H1 (cell line): ENCODE results near the gene HSDL2. TPM values are rescaled to one million over a fixed set of nuclear protein-coding genes. Genes with fewer than 3 reads are reported as not detected.

Source experiments
- CTCF ChIA-PET: fragments of 300-600 bp; sonication (Branson Sonifier 250); formaldehyde crosslinking; loops from one replicate; lab custom pipeline; 2021; ENCODE audit not compliant: partially characterized antibody; lab: Charles Lee
- POLR2A ChIA-PET: fragments of 300-600 bp; sonication (Branson Sonifier 250); formaldehyde crosslinking; loops from one replicate; lab custom pipeline; 2021; ENCODE audit warnings: inconsistent platforms; ENCODE audit not compliant: partially characterized antibody; lab: Charles Lee
- DNase-seq, 2 experiments: peaks; one replicate each; pipeline versions ENCODE4 v3.0.0 to v3.0.0-alpha.2; 2010 to 2022; ENCODE audit warnings: low spot score in 2 of 2, low read depth in 1 of 2, mixed read lengths in 1 of 2
- FAIRE-seq: peaks from 2 replicates; lab custom pipeline; 2011; peaks lifted over from hg19 to GRCh38; lab: Jason Lieb, UNC
- H2AFZ ChIP-seq: 2 replicates; pipeline ENCODE4 v1.8.1; 2012; ENCODE audit warnings: low read length, inconsistent platforms
- H2AK5ac ChIP-seq: 2 replicates; pipeline ENCODE4 v1.6.1; 2013; ENCODE audit warnings: low read depth, low read length
- H2BK120ac ChIP-seq: replicated peaks from 2 replicates; pipeline ENCODE3; 2013; ENCODE audit warnings: low read depth, low read length, inconsistent platforms
- H2BK12ac ChIP-seq: 2 replicates; pipeline ENCODE4 v1.6.1; 2013; ENCODE audit warnings: low read depth, low read length
- H2BK15ac ChIP-seq: 2 replicates; pipeline ENCODE4 v1.6.1; 2013; ENCODE audit warnings: low read length
- H2BK20ac ChIP-seq: 2 replicates; pipeline ENCODE4 v1.6.1; 2013; ENCODE audit warnings: low read length
- H2BK5ac ChIP-seq: 2 replicates; pipeline ENCODE4 v1.6.1; 2013; ENCODE audit warnings: low read depth, low read length
- H3K14ac ChIP-seq: 2 replicates; pipeline ENCODE4 v1.6.1; 2013; ENCODE audit warnings: inconsistent platforms; ENCODE audit not compliant: insufficient read length
- H3K18ac ChIP-seq: 2 replicates; pipeline ENCODE4 v1.6.1; 2013; ENCODE audit warnings: low read length; ENCODE audit errors: extremely low read depth
- H3K23ac ChIP-seq: 2 replicates; pipeline ENCODE4 v1.6.1; 2013; ENCODE audit warnings: inconsistent platforms; ENCODE audit not compliant: insufficient read length
- H3K23me2 ChIP-seq: 2 replicates; pipeline ENCODE4 v1.6.1; 2013; ENCODE audit warnings: low read depth, low read length
- H3K27ac ChIP-seq: 2 replicates; pipeline ENCODE4 v1.6.1; 2011; ENCODE audit warnings: low read depth, low read length, inconsistent platforms
- H3K27me3 ChIP-seq, 4 experiments: replicated peaks in 1 of 4; 1 replicate in 1 of 4; 2 replicates in 3 of 4; pipeline versions ENCODE4 v1.6.1 to v1.8.1; 2011 to 2013; ENCODE audit warnings: low read length in 3 of 4, mild to moderate bottlenecking in 3 of 4, inconsistent platforms in 2 of 4, mixed read lengths in 2 of 4, moderate library complexity in 1 of 4; ENCODE audit not compliant: control insufficient read depth in 3 of 4, insufficient read depth in 3 of 4; ENCODE audit errors: extremely low read depth in 1 of 4
- H3K36me3 ChIP-seq, 4 experiments: 2 replicates each; pipeline versions ENCODE4 v1.6.1 to v1.8.1; 2011 to 2013; ENCODE audit warnings: mild to moderate bottlenecking in 4 of 4, low read length in 3 of 4, moderate library complexity in 2 of 4, control low read depth in 1 of 4, inconsistent platforms in 1 of 4; ENCODE audit not compliant: insufficient read depth in 4 of 4, control insufficient read depth in 2 of 4
- H3K4ac ChIP-seq: replicated peaks from 2 replicates; pipeline ENCODE3; 2013; ENCODE audit warnings: low read length, low read depth, mixed read lengths, inconsistent platforms; ENCODE audit not compliant: insufficient read length
- H3K4me1 ChIP-seq, 4 experiments: replicated peaks in 1 of 4; 1 replicate in 1 of 4; 2 replicates in 3 of 4; pipeline versions ENCODE4 v1.6.1 to v1.8.1; 2011 to 2013; ENCODE audit warnings: low read length in 3 of 4, inconsistent platforms in 2 of 4, mixed read lengths in 1 of 4; ENCODE audit not compliant: insufficient read depth in 4 of 4, control insufficient read depth in 3 of 4
- H3K4me2 ChIP-seq, 2 experiments: 2 replicates each; pipeline versions ENCODE4 v1.6.1 to v1.8.1; 2011 to 2013; ENCODE audit warnings: low read depth in 2 of 2, low read length in 2 of 2, control low read depth in 1 of 2, inconsistent platforms in 1 of 2, mild to moderate bottlenecking in 1 of 2; ENCODE audit not compliant: insufficient read depth in 1 of 2
- H3K4me3 ChIP-seq, 4 experiments: fragments of 200-600, 300-600 bp in 1 of 4; sonication (generic), shearing (Covaris generic), sonication (Bioruptor Twin) in 1 of 4; 2 replicates each; pipeline versions ENCODE4 v1.5.1 to v1.8.1; 2011 to 2016; ENCODE audit warnings: low read length in 4 of 4, low read depth in 3 of 4, control low read depth in 2 of 4, inconsistent platforms in 2 of 4, mild to moderate bottlenecking in 2 of 4, mixed read lengths in 1 of 4, moderate library complexity in 1 of 4; ENCODE audit not compliant: insufficient read depth in 2 of 4; ENCODE audit errors: extremely low read depth in 1 of 4
- H3K56ac ChIP-seq: replicated peaks from 2 replicates; pipeline ENCODE3; 2013; ENCODE audit warnings: low read depth, mild to moderate bottlenecking, mixed read lengths, low read length, inconsistent platforms; ENCODE audit not compliant: insufficient read length
- H3K79me1 ChIP-seq: 2 replicates; pipeline ENCODE4 v1.6.1; 2013; ENCODE audit warnings: low read depth, low read length, control low read depth
- H3K79me2 ChIP-seq, 2 experiments: 2 replicates each; pipeline versions ENCODE4 v1.6.1 to v1.8.1; 2012 to 2013; ENCODE audit warnings: low read length in 2 of 2, mild to moderate bottlenecking in 2 of 2, inconsistent platforms in 1 of 2; ENCODE audit not compliant: insufficient read depth in 2 of 2, control insufficient read depth in 1 of 2
- H3K9ac ChIP-seq, 4 experiments: replicated peaks in 1 of 4; 1 replicate in 1 of 4; 2 replicates in 3 of 4; pipeline versions ENCODE4 v1.6.1 to v1.8.1; 2011 to 2013; ENCODE audit warnings: low read depth in 3 of 4, low read length in 3 of 4, control low read depth in 2 of 4, mild to moderate bottlenecking in 2 of 4, moderate library complexity in 2 of 4, inconsistent platforms in 1 of 4; ENCODE audit errors: extremely low read depth in 1 of 4
- H3K9me3 ChIP-seq, 2 experiments: 2 replicates each; pipeline versions ENCODE4 v1.6.1 to v1.8.1; 2012 to 2013; ENCODE audit warnings: mild to moderate bottlenecking in 2 of 2, moderate library complexity in 2 of 2, control low read depth in 1 of 2, inconsistent platforms in 1 of 2, low read depth in 1 of 2, low read length in 1 of 2, mixed read lengths in 1 of 2; ENCODE audit not compliant: insufficient read depth in 2 of 2
- H4K20me1 ChIP-seq, 2 experiments: replicated peaks in 1 of 2; 2 replicates each; pipeline versions ENCODE3 to v1.8.1; 2011 to 2013; ENCODE audit warnings: inconsistent platforms in 2 of 2, low read length in 2 of 2, mild to moderate bottlenecking in 1 of 2; ENCODE audit not compliant: insufficient read depth in 2 of 2, control insufficient read depth in 1 of 2
- H4K5ac ChIP-seq: 2 replicates; pipeline ENCODE4 v1.6.1; 2013; ENCODE audit warnings: low read length, low read depth, mixed read lengths, inconsistent platforms; ENCODE audit not compliant: insufficient read length
- H4K8ac ChIP-seq: 2 replicates; pipeline ENCODE4 v1.8.0; 2013; ENCODE audit warnings: mild to moderate bottlenecking, moderate library complexity, low read length, inconsistent platforms; ENCODE audit not compliant: insufficient read depth; ENCODE audit errors: extremely low read depth
- H4K91ac ChIP-seq: replicated peaks from 2 replicates; pipeline ENCODE3; 2013; ENCODE audit warnings: low read length, mixed read lengths, inconsistent platforms; ENCODE audit not compliant: insufficient read length
- CHD1 ChIP-seq: IDR thresholded peaks from 2 replicates; pipeline ENCODE4 v1.6.1; 2012; ENCODE audit warnings: low read depth, low read length, improper control_type of control experiment
- TBP ChIP-seq: IDR thresholded peaks from 2 replicates; pipeline ENCODE4 v1.6.1; 2011; ENCODE audit warnings: low read depth, low read length, improper control_type of control experiment
- TEAD4 ChIP-seq: IDR thresholded peaks from 2 replicates; pipeline ENCODE4 v1.6.1; 2012; ENCODE audit warnings: low read depth, low read length, inconsistent platforms, mixed read lengths
- WGBS, 2 experiments: shearing (Covaris generic) in 1 of 2; methylation state at CpG; one replicate each; pipeline versions ENCODE4 v1.1.6 to v1.1.7; 2013 to 2015; ENCODE audit warnings: low lambda C conversion rate in 2 of 2, mixed read lengths in 2 of 2, inconsistent platforms in 1 of 2, low coverage in 1 of 2, missing lambda C conversion rate in 1 of 2; ENCODE audit not compliant: insufficient replicate concordance in 2 of 2, insufficient coverage in 1 of 2, insufficient read length in 1 of 2; ENCODE audit errors: extremely low coverage in 1 of 2, missing lambda C conversion rate in 1 of 2; 5-methylcytosine and 5-hydroxymethylcytosine counted together
- polyA plus RNA-seq, 7 experiments: library from polyadenylated mRNA; depleted of rRNA in 3 of 7; stranded (reverse) in 5 of 7; unstranded in 2 of 7; fragments of >200 nt in 5 of 7; fragments of 200-250 nt in 2 of 7; gene quantifications; 1 replicate in 5 of 7; 2 replicates in 1 of 7; 4 replicates in 1 of 7; pipeline versions ENCODE4 v1.2.1 to v1.2.3, GENCODE V29; 2011 to 2013; ENCODE audit warnings: missing spikeins in 2 of 7, mixed read lengths in 2 of 7
- total RNA-seq: library from RNA; stranded (reverse); fragmentation: NEBNext Ultra II Directional; extraction: Animal tissue kit (Norgen Biotek cat#: 25700); gene quantifications from 2 replicates; pipeline ENCODE4 v1.2.1, GENCODE V29; 2021

The HSDL2 gene
- total and polyA plus RNA-seq, 2 of the 8 experiments (the other 6 are each of a cell fraction or from before 2014, with no cell fraction given), result 6.6 to 15.4 TPM

GRCh38 chr9:112494153-112494552, 114.2 kb downstream of the HSDL2 start:
- DNase-seq (no peak), FAIRE-seq (no peak)
- Histone ChIP-seq H2BK12ac (no peak overlapping the region), H3K4me1 (peaks cover 0 to 9% (median 5%) of the 10 kb centered on the region in 4 experiments; a peak in 3 of 7 replicates), H2AFZ (no peak overlapping the region), H3K4me2 (no peak overlapping the region), H4K20me1 (peaks cover 0 to 11% of the 10 kb centered on the region in 2 experiments), H4K5ac (no peak overlapping the region), H3K9me3 (peaks cover 2 to 9% of the 10 kb centered on the region in 2 experiments; a peak in 1 of 4 replicates), H3K79me1 (peaks cover 2% of the 10 kb centered on the region), H2AK5ac (no peak overlapping the region), H4K91ac (no peak overlapping the region), H2BK15ac (no peak overlapping the region), H3K27me3 (no peaks in the 10 kb centered on the region), H3K14ac (no peak overlapping the region), H3K56ac (no peak overlapping the region), H2BK20ac (no peak overlapping the region), H3K36me3 (peaks cover 2 to 28% (median 11%) of the 10 kb centered on the region in 4 experiments; a peak in 6 of 8 replicates), H3K23ac (no peak overlapping the region), H3K18ac (no peak overlapping the region), H3K4me3 (no peak overlapping the region), H4K8ac (no peak overlapping the region), H3K9ac (no peak overlapping the region), H3K4ac (no peak overlapping the region), H3K27ac (no peak overlapping the region), H2BK5ac (no peak overlapping the region), H2BK120ac (no peak overlapping the region), H3K79me2 (peaks cover 17 to 100% of the 10 kb centered on the region in 2 experiments), H3K23me2 (no peaks in the 10 kb centered on the region)
- WGBS, 2 experiments, result 100% methylated on average over 1 of the region's 1 CpG; no CpG with 5 or more reads in 1 of the 2 experiments
- ChIA-PET CTCF (interaction anchor here (0.7 to 2.0 kb wide), 2 partner anchors 13 to 1552 kb away, joined by 3 to 4 read pairs; no protein-coding TSS in a partner anchor), POLR2A (interaction anchor here (1.5 kb wide), 1 partner anchor 8 kb away, joined by 3 read pairs; the partner anchor contains the start of gene KIAA1958)
- TF ChIP-seq CHD1 (no peak), TBP (no peak), TEAD4 (no peak)
